ENCODE data around the gene C12orf60.

C12orf60 gene

GRCh38 chr12:14873440-14874185 is 70.1 kb downstream of the C12orf60 start:
- no peak for DNase-seq (ENCODE audit: low read depth, low spot score)
